Lung (tissue), 12 donors: Measurements from ENCODE around the gene PDZRN4. TPM values are rescaled to one million over a fixed set of nuclear protein-coding genes. Genes with fewer than 3 reads are reported as not detected.
A peak's percentile ranks its signal among the peaks of the same experiment; 100 is the strongest.
"Not testable (repeated sequence)": the region's sequence is repeated elsewhere in the genome, so short reads cannot be mapped to it uniquely, and the experiment has no call there.

ENCODE experiments used
- ATAC-seq: fragments of 200-7000 bp; cut with Tn5 transposase; one replicate; pipeline ENCODE4 v1.9.1; 2020; ENCODE audit warnings: moderate number of reproducible peaks; ENCODE audit not compliant: insufficient read depth, low FRiP score
- DNase-seq, 3 donors: peaks; one replicate each; pipeline ENCODE4 v3.0.0-alpha.2; 2013 to 2017
- H3K27ac ChIP-seq, 2 donors: one replicate each; pipeline ENCODE4 v1.5.1; 2013; ENCODE audit warnings: mild to moderate bottlenecking in 2 of 2, moderate library complexity in 2 of 2, control low read depth in 1 of 2, inconsistent platforms in 1 of 2, low read depth in 1 of 2, low read length in 1 of 2
- H3K27me3 ChIP-seq, 3 donors: one replicate each; pipeline ENCODE4 v1.5.1; 2013; ENCODE audit warnings: low read length in 2 of 3; ENCODE audit not compliant: control insufficient read depth in 3 of 3, insufficient read depth in 3 of 3
- H3K36me3 ChIP-seq, 4 donors: one replicate each; pipeline ENCODE4 v1.5.1; 2013; ENCODE audit warnings: low read length in 4 of 4, mild to moderate bottlenecking in 1 of 4, moderate library complexity in 1 of 4; ENCODE audit not compliant: control insufficient read depth in 4 of 4, insufficient read depth in 4 of 4
- H3K4me1 ChIP-seq, 5 donors: one replicate each; pipeline ENCODE4 v1.5.1; 2013; ENCODE audit warnings: low read length in 5 of 5, mild to moderate bottlenecking in 2 of 5, moderate library complexity in 1 of 5; ENCODE audit not compliant: control insufficient read depth in 5 of 5, insufficient read depth in 5 of 5
- H3K4me3 ChIP-seq: one replicate; pipeline ENCODE4 v1.5.1; 2013; ENCODE audit warnings: mild to moderate bottlenecking, control low read depth, moderate library complexity
- H3K9ac ChIP-seq, 2 donors: one replicate each; pipeline ENCODE4 v1.5.1; 2013; ENCODE audit warnings: low read length in 2 of 2, control low read depth in 1 of 2; ENCODE audit not compliant: insufficient read depth in 1 of 2
- H3K9me3 ChIP-seq, 4 donors: one replicate each; pipeline ENCODE4 v1.5.1; 2013; ENCODE audit warnings: low read length in 3 of 4, mild to moderate bottlenecking in 1 of 4, moderate library complexity in 1 of 4; ENCODE audit not compliant: control insufficient read depth in 4 of 4, insufficient read depth in 3 of 4
- WGBS, 2 donors: extraction: QIAGEN DNeasy Blood & Tissue Kit; methylation state at CpG; one replicate each; pipeline ENCODE4 v1.1.7; 2013; 5-methylcytosine and 5-hydroxymethylcytosine counted together
- polyA plus RNA-seq, 2 donors: library from polyadenylated mRNA; stranded (reverse); fragments of 200-250 nt; gene quantifications; one replicate each; pipeline ENCODE4 v1.2.1, GENCODE V29; 2013
- total RNA-seq, 2 donors: library from RNA; depleted of rRNA in 1 of 2; stranded (reverse); fragments of >200 nt in 1 of 2; gene quantifications; one replicate each; pipeline ENCODE4 v1.2.1, GENCODE V29; 2014 to 2021
- TF ChIP-seq, protein P1 (sequence below): IDR thresholded peaks from 2 replicates; pipeline ENCODE4 v1.5.1; 2012; ENCODE audit warnings: mild to moderate bottlenecking; ENCODE audit errors: control extremely low read depth, extremely low read depth
- donor health status: control.
- donor health status: control.
- donor health status: Bipolar disorder and iron deficiency.
- donor health status: healthy.
- donor health status: DM: yes; HTN: yes; CAD: no.

PDZRN4 gene
- total and polyA plus RNA-seq, 4 donors, result 0.05 to 0.54 (median 0.32) TPM

DNA sequence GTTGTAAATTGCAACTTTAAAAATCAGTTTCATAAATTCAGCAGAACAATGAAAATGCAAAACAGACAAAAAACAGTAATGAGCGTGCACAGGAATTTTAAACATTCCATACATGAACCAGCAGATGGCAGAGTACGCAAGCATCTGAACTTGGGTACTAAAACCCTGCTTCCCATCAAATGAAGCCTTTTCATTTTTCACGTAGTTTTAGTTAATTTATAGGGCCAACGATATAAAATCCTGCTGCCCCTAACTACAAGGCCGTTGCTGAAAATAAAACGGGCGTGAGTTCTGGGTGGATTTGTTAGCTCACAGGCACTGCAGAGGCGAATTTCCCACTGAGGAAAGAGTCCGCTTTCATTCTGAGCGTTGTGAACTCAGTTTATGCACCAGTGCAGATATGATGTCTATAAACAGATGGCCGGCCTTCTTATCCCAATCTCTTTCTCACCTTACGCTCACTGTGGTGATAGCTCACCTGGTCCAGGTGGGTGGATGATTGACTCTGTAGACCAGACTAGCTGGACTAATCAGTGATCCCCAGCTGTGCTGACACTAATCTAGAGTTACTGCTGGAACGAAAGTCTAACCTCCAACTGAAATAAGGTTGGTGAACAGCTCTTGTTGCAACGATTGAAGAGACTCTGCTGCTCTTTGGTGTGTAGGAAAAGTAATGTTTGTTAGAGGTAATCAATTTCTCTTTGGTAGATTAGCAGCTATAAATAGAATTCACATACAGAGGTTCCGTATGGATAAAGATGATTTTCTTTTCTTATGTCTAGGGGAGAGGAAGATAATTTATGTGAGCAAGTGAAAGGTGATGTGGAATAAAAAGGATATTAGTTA lies 89.2 kb downstream of the PDZRN4 start:
- no peaks in the 10 kb centered on the region for H3K36me3 ChIP-seq
- H3K27me3 ChIP-seq, result no peaks in the 10 kb centered on the region
- no peak for ATAC-seq
- H3K27ac ChIP-seq, result no peak overlapping the region
- 45 to 46% methylated on average over 15 of the region's 15 CpGs for WGBS, 2 donors
- peak; percentile 45 to 74 (median 69) for DNase-seq
- H3K4me3 ChIP-seq, result no peak overlapping the region
- TF ChIP-seq, protein P1, sequence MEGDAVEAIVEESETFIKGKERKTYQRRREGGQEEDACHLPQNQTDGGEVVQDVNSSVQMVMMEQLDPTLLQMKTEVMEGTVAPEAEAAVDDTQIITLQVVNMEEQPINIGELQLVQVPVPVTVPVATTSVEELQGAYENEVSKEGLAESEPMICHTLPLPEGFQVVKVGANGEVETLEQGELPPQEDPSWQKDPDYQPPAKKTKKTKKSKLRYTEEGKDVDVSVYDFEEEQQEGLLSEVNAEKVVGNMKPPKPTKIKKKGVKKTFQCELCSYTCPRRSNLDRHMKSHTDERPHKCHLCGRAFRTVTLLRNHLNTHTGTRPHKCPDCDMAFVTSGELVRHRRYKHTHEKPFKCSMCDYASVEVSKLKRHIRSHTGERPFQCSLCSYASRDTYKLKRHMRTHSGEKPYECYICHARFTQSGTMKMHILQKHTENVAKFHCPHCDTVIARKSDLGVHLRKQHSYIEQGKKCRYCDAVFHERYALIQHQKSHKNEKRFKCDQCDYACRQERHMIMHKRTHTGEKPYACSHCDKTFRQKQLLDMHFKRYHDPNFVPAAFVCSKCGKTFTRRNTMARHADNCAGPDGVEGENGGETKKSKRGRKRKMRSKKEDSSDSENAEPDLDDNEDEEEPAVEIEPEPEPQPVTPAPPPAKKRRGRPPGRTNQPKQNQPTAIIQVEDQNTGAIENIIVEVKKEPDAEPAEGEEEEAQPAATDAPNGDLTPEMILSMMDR, result peak; percentile 26
- H3K9me3 ChIP-seq, result no peaks in the 10 kb centered on the region
- no peak overlapping the region for H3K9ac ChIP-seq
- H3K4me1 ChIP-seq, result peaks cover 0 to 3% (median 0%) of the 10 kb centered on the region in 5 donors

DNA sequence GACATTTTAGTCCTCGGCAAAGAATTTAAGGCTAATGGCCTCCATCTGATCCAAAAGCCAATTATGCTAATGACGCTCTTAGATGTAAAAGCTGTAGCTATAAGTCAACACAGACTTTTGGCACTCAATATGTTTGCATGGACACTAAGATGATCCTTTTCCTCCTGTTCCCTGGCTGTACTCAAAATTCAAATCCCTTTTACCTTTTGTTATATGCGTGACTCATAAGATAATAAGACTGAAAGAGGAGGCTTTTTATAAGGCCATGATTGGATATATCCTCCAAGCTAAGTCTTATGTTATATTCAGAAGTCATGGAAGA lies 89.8 kb downstream of the PDZRN4 start:
- no peaks in the 10 kb centered on the region for H3K9me3 ChIP-seq
- no peak overlapping the region for H3K4me3 ChIP-seq
- H3K9ac ChIP-seq, result no peak overlapping the region
- peaks cover 0 to 3% (median 0%) of the 10 kb centered on the region in 5 donors for H3K4me1 ChIP-seq
- no peaks in the 10 kb centered on the region for H3K27me3 ChIP-seq
- no peak overlapping the region for H3K27ac ChIP-seq
- TF ChIP-seq, protein P1, result no peak
- H3K36me3 ChIP-seq, result no peaks in the 10 kb centered on the region
- ATAC-seq (no peak), DNase-seq (no peak)
- 96 to 97% methylated on average over 3 of the region's 3 CpGs for WGBS, 2 donors

DNA sequence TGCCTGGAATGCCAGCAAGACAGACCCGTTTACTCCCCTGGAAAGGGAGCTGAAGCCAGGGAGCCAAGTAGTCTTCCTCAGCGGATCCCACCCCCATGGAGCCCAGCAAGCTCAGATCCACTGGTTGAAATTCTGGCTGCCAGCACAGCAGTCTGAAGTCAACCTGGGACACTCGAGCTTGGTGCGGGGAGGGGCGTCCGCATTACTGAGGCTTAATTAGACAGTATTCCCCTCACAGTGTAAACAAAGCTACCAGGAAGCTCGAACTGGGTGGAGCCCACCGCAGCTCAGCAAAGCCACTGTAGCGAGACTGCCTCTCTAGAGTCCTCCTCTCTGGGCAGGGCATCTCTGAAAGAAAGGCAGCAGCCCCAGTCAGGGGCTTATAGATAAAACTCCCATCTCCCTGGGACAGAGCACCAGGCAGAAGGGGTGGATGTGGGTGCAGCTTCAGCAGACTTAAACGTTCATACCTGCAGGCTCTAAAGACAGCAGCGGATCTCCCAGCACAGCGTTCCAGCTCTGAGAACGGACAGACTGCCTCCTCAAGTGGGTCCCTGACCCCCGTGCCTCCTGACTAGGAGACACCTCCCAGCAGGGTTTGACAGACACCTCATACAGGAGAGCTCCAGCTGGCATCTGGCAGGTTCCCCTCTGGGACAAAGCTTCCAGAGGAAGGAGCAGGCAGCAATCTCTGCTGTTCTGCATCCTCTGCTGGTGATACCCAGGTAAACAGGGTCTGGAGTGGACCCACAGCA lies 92.4 kb downstream of the PDZRN4 start:
- not testable (repeated sequence) for DNase-seq

DNA sequence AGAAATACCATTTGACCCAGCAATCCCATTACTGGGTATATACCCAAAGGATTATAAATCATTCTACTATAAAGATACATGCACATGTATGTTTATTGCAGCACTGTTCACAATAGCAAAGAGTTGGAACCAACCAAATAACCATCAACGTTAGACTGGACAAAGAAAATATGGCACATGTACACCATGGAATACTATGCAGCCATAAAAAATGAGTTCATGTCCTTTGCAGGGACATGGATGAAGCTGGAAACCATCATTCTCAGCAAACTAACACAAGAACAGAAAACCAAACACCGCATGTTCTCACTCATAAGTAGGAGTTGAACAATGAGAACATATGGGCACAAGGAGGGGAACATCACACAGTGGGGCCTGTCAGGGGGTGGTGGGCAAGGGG lies 97.3 kb downstream of the PDZRN4 start:
- not testable (repeated sequence) for H3K9ac ChIP-seq, ATAC-seq, H3K4me1 ChIP-seq, H3K9me3 ChIP-seq, DNase-seq, H3K4me3 ChIP-seq, H3K27me3 ChIP-seq, H3K27ac ChIP-seq, H3K36me3 ChIP-seq
- 66 to 97% methylated on average over 2 of the region's 2 CpGs for WGBS, 2 donors

More for the DNA sequence above, 92.4 kb downstream of the PDZRN4 start:
- not testable (repeated sequence) for H3K4me1 ChIP-seq, H3K27ac ChIP-seq, H3K4me3 ChIP-seq, ATAC-seq, H3K9ac ChIP-seq, H3K27me3 ChIP-seq, H3K9me3 ChIP-seq, H3K36me3 ChIP-seq
- WGBS, 2 donors, result 78 to 89% methylated on average over 14 of the region's 14 CpGs
